H9 (cell line): ENCODE results near the gene NEURL4. TPM values are rescaled to one million over a fixed set of nuclear protein-coding genes. Genes with fewer than 3 reads are reported as not detected.

Source experiments
- DNase-seq: peaks from one replicate; pipeline ENCODE4 v3.0.0-alpha.2; 2017
- H2AFZ ChIP-seq: one replicate; pipeline ENCODE4 v1.6.1; 2013; ENCODE audit warnings: mild to moderate bottlenecking, low read length, control low read depth, moderate library complexity
- H2AK5ac ChIP-seq: 2 replicates; pipeline ENCODE4 v1.6.1; 2013; ENCODE audit warnings: low read length, control low read depth, mixed read lengths; ENCODE audit not compliant: insufficient read length
- H2BK120ac ChIP-seq: one replicate; pipeline ENCODE4 v1.6.1; 2013; ENCODE audit warnings: low read depth, mild to moderate bottlenecking, low read length, control low read depth, inconsistent platforms; ENCODE audit not compliant: poor library complexity, severe bottlenecking
- H2BK12ac ChIP-seq: 2 replicates; pipeline ENCODE4 v1.6.1; 2013; ENCODE audit warnings: low read length, control low read depth, mixed read lengths, low read depth; ENCODE audit not compliant: insufficient read length
- H2BK15ac ChIP-seq: 2 replicates; pipeline ENCODE4 v1.6.1; 2013; ENCODE audit warnings: low read depth, low read length, control low read depth
- H2BK20ac ChIP-seq: one replicate; pipeline ENCODE4 v1.6.1; 2013; ENCODE audit warnings: low read depth, mild to moderate bottlenecking, low read length, control low read depth, inconsistent platforms; ENCODE audit not compliant: poor library complexity, severe bottlenecking
- H2BK5ac ChIP-seq: 2 replicates; pipeline ENCODE4 v1.6.1; 2013; ENCODE audit warnings: low read length, control low read depth, mixed read lengths; ENCODE audit not compliant: insufficient read length
- H3K14ac ChIP-seq: 2 replicates; pipeline ENCODE4 v1.6.1; 2013; ENCODE audit warnings: low read length, control low read depth; ENCODE audit not compliant: insufficient read depth
- H3K18ac ChIP-seq: 2 replicates; pipeline ENCODE4 v1.6.1; 2013; ENCODE audit warnings: low read depth, mild to moderate bottlenecking, mixed read lengths, low read length, control low read depth; ENCODE audit not compliant: insufficient read length
- H3K23ac ChIP-seq: 2 replicates; pipeline ENCODE4 v1.6.1; 2013; ENCODE audit warnings: low read length, control low read depth, mixed read lengths, low read depth; ENCODE audit not compliant: insufficient read length
- H3K23me2 ChIP-seq: 2 replicates; pipeline ENCODE4 v1.6.1; 2013; ENCODE audit warnings: low read depth, mild to moderate bottlenecking, mixed read lengths, low read length, control low read depth; ENCODE audit not compliant: insufficient read length, poor library complexity, severe bottlenecking
- H3K27ac ChIP-seq: 2 replicates; pipeline ENCODE4 v1.5.1; 2013; ENCODE audit warnings: low read length, control low read depth, mixed read lengths, low read depth; ENCODE audit not compliant: insufficient read length
- H3K27me3 ChIP-seq: 2 replicates; pipeline ENCODE4 v1.6.1; 2013; ENCODE audit warnings: low read length, control low read depth, inconsistent platforms; ENCODE audit not compliant: insufficient read depth
- H3K4ac ChIP-seq: 2 replicates; pipeline ENCODE4 v1.6.1; 2013; ENCODE audit warnings: low read depth, mild to moderate bottlenecking, control low read depth, inconsistent platforms, low read length, moderate library complexity
- H3K4me1 ChIP-seq: 2 replicates; pipeline ENCODE4 v1.6.1; 2013; ENCODE audit warnings: low read length, control low read depth, inconsistent platforms; ENCODE audit not compliant: insufficient read depth
- H3K4me2 ChIP-seq: 2 replicates; pipeline ENCODE4 v1.6.1; 2013; ENCODE audit warnings: low read length, control low read depth, mixed read lengths; ENCODE audit not compliant: insufficient read length, insufficient read depth
- H3K56ac ChIP-seq: 2 replicates; pipeline ENCODE4 v1.6.1; 2013; ENCODE audit warnings: low read depth, mild to moderate bottlenecking, mixed read lengths, low read length, control low read depth; ENCODE audit not compliant: insufficient read length
- H3K79me1 ChIP-seq: 2 replicates; pipeline ENCODE4 v1.6.1; 2013; ENCODE audit warnings: low read depth, mild to moderate bottlenecking, moderate library complexity, low read length, control low read depth, inconsistent platforms; ENCODE audit not compliant: insufficient read depth, poor library complexity, severe bottlenecking
- H3K79me2 ChIP-seq: 2 replicates; pipeline ENCODE4 v1.6.1; 2013; ENCODE audit warnings: low read length, control low read depth, inconsistent platforms; ENCODE audit not compliant: insufficient read depth
- H3K9ac ChIP-seq: 2 replicates; pipeline ENCODE4 v1.6.1; 2013; ENCODE audit warnings: low read length, control low read depth, mixed read lengths; ENCODE audit not compliant: insufficient read length; ENCODE audit errors: extremely low read depth
- H3K9me3 ChIP-seq: one replicate; pipeline ENCODE4 v1.6.1; 2013; ENCODE audit warnings: low read depth, low read length, inconsistent platforms; ENCODE audit not compliant: control insufficient read depth
- H3T11ph ChIP-seq: one replicate; pipeline ENCODE4 v1.6.1; 2013; ENCODE audit warnings: mild to moderate bottlenecking, low read length, control low read depth, inconsistent platforms
- H4K20me1 ChIP-seq: one replicate; pipeline ENCODE4 v1.6.1; 2013; ENCODE audit not compliant: control insufficient read depth, insufficient read length, insufficient read depth
- H4K5ac ChIP-seq: 2 replicates; pipeline ENCODE4 v1.6.1; 2013; ENCODE audit warnings: low read depth, mild to moderate bottlenecking, mixed read lengths, low read length, control low read depth; ENCODE audit not compliant: insufficient read length
- H4K8ac ChIP-seq: replicated peaks from 2 replicates; pipeline ENCODE4 v1.6.1; 2013; ENCODE audit warnings: low read length, control low read depth, mixed read lengths, low read depth; ENCODE audit not compliant: insufficient read length
- H4K91ac ChIP-seq: 2 replicates; pipeline ENCODE4 v1.6.1; 2013; ENCODE audit warnings: low read depth, mild to moderate bottlenecking, moderate library complexity, mixed read lengths, low read length, control low read depth; ENCODE audit not compliant: insufficient read length
- H3K27ac Mint-ChIP-seq, 3 experiments: 2 replicates in 2 of 3; 3 replicates in 1 of 3; pipeline ENCODE4 v1.8.0; 2020 to 2021; ENCODE audit warnings: mixed read lengths in 3 of 3, mild to moderate bottlenecking in 1 of 3, moderate library complexity in 1 of 3
- H3K27me3 Mint-ChIP-seq: 2 replicates; pipeline ENCODE4 v1.8.0; 2021; ENCODE audit warnings: low read depth, mild to moderate bottlenecking, moderate library complexity, mixed read lengths
- H3K36me3 Mint-ChIP-seq, 3 experiments: 2 replicates in 2 of 3; 3 replicates in 1 of 3; pipeline ENCODE4 v1.8.0; 2020 to 2021; ENCODE audit warnings: low read depth in 3 of 3, mixed read lengths in 3 of 3; ENCODE audit not compliant: insufficient read depth in 1 of 3
- H3K4me1 Mint-ChIP-seq, 2 experiments: 2 replicates each; pipeline ENCODE4 v1.8.0; 2020; ENCODE audit warnings: mixed read lengths in 2 of 2
- H3K4me3 Mint-ChIP-seq, 2 experiments: 2 replicates in 1 of 2; 3 replicates in 1 of 2; pipeline ENCODE4 v1.8.0; 2020 to 2021; ENCODE audit warnings: mild to moderate bottlenecking in 2 of 2, mixed read lengths in 2 of 2, moderate library complexity in 1 of 2
- H3K9me3 Mint-ChIP-seq, 2 experiments: 2 replicates in 1 of 2; 3 replicates in 1 of 2; pipeline ENCODE4 v1.8.0; 2020; ENCODE audit warnings: mild to moderate bottlenecking in 2 of 2, mixed read lengths in 2 of 2, moderate library complexity in 1 of 2
- WGBS: extraction: QIAGEN DNeasy Blood & Tissue Kit; methylation state at CpG from one replicate; pipeline ENCODE4 v1.1.7; 2013; ENCODE audit warnings: missing lambda C conversion rate, low lambda C conversion rate, mixed read lengths; ENCODE audit not compliant: insufficient read length; ENCODE audit errors: extremely low coverage; 5-methylcytosine and 5-hydroxymethylcytosine counted together
- total RNA-seq: library from RNA; stranded (reverse); gene quantifications from 2 replicates; pipeline ENCODE4 v1.2.1, GENCODE V29; 2021
- TF ChIP-seq, protein P1 (sequence below): fragments of 200-600 bp; sonication (generic); conservative IDR thresholded peaks from 3 replicates; pipeline ENCODE4 v1.8.0; 2021; ENCODE audit warnings: antibody characterized with exemption, mild to moderate bottlenecking

The NEURL4 gene
- total RNA-seq, 1 experiment from 2014 or later: 54.8 TPM

DNA sequence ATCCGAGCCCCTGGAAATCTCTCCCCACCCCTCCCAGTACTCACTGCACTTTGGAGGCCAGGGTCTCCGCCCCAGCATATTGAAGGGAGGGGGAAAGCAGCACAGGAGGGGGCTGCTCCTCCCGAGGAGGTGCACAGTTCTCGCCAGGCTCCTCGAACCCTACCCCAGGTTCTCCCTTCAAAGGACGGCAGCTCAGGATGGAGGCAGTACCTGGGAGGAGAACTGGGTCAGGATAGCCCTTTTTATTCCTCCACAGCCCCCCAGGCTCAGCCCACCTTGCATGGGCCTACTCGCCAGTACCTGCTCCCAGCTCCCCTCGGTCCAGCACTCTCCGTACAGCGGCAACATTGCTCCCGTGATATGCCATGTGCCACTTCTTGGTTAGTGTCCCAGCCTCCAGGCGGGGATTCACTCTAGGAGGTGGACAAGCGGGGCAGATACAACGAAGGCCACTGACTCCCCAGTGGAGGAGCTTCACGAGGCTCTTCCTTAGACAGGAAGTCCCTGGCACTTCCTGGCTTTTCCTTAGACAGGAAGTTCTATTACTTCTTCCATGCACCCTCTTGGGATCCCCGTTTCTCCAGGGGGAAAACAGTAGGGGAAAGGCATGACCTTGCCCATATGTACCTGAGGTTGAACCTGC lies 11.9 kb downstream of the NEURL4 start:
- H3K14ac ChIP-seq: no peak overlapping the region
- Mint-ChIP-seq H3K27ac (peak overlapping the region in 2 of 3 experiments; percentile 39 to 84; a peak in 2 of 7 replicates), H3K27me3 (no peaks in the 10 kb centered on the region; the same call in 1 of the 2 replicates), H3K9me3 (no peaks in the 10 kb centered on the region; a peak in 1 of 5 replicates), H3K4me1 (peaks cover 16% of the 10 kb centered on the region in 2 experiments), H3K36me3 (peaks cover 42 to 78% (median 74%) of the 10 kb centered on the region in 3 experiments), H3K4me3 (peak overlapping the region; percentile 26 to 71; a peak in 3 of 5 replicates)
- H3K79me1 ChIP-seq: no peaks in the 10 kb centered on the region
- no peaks in the 10 kb centered on the region for H3K9me3 ChIP-seq
- no peak overlapping the region for H3K9ac ChIP-seq
- no peak overlapping the region for H3K4me2 ChIP-seq
- H3K56ac ChIP-seq: no peak overlapping the region
- H3K27ac ChIP-seq: no peak overlapping the region
- H2BK5ac ChIP-seq: no peak overlapping the region
- no peak for DNase-seq
- no peak overlapping the region for H2AFZ ChIP-seq
- no peak overlapping the region for H2AK5ac ChIP-seq
- TF ChIP-seq, protein P1, sequence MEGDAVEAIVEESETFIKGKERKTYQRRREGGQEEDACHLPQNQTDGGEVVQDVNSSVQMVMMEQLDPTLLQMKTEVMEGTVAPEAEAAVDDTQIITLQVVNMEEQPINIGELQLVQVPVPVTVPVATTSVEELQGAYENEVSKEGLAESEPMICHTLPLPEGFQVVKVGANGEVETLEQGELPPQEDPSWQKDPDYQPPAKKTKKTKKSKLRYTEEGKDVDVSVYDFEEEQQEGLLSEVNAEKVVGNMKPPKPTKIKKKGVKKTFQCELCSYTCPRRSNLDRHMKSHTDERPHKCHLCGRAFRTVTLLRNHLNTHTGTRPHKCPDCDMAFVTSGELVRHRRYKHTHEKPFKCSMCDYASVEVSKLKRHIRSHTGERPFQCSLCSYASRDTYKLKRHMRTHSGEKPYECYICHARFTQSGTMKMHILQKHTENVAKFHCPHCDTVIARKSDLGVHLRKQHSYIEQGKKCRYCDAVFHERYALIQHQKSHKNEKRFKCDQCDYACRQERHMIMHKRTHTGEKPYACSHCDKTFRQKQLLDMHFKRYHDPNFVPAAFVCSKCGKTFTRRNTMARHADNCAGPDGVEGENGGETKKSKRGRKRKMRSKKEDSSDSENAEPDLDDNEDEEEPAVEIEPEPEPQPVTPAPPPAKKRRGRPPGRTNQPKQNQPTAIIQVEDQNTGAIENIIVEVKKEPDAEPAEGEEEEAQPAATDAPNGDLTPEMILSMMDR: no peak
- WGBS: no CpG with 5 or more reads among the region's 16 CpGs
- H2BK12ac ChIP-seq: no peak overlapping the region
- no peak overlapping the region for H4K8ac ChIP-seq
- H2BK15ac ChIP-seq: no peak overlapping the region
- no peaks in the 10 kb centered on the region for H4K20me1 ChIP-seq
- H3K79me2 ChIP-seq: no peaks in the 10 kb centered on the region
- no peak overlapping the region for H3T11ph ChIP-seq
- no peaks in the 10 kb centered on the region for H3K27me3 ChIP-seq
- no peak overlapping the region for H4K5ac ChIP-seq
- no peak overlapping the region for H2BK120ac ChIP-seq
- H3K18ac ChIP-seq: no peak overlapping the region
- no peak overlapping the region for H3K4ac ChIP-seq
- H3K4me1 ChIP-seq: no peaks in the 10 kb centered on the region
- H4K91ac ChIP-seq: no peak overlapping the region
- H2BK20ac ChIP-seq: no peak overlapping the region
- no peak overlapping the region for H3K23ac ChIP-seq
- peaks cover 10% of the 10 kb centered on the region for H3K23me2 ChIP-seq
